Natural killer cell (primary cell): ENCODE results near the gene USP28. TPM values are rescaled to one million over a fixed set of nuclear protein-coding genes. Genes with fewer than 3 reads are reported as not detected.

Source experiments
- ATAC-seq, 3 donors: fragments of 150-1000 bp in 2 of 3; fragments of 200-7000 bp in 1 of 3; cut with Tn5 transposase; 1 replicate in 1 of 3; 2 replicates in 2 of 3; pipeline ENCODE4 v1.10.0; 2021; ENCODE audit warnings: mild to moderate bottlenecking in 2 of 3, moderate library complexity in 2 of 3
- DNase-seq, 2 donors: peaks; one replicate each; pipeline versions ENCODE4 v3.0.0 to v3.0.0-alpha.2; 2013 to 2021; ENCODE audit warnings: mixed read lengths in 1 of 2
- H3K27ac ChIP-seq: one replicate; pipeline ENCODE4 v1.5.1; 2013; ENCODE audit warnings: mild to moderate bottlenecking, low read length
- H3K27me3 ChIP-seq: one replicate; pipeline ENCODE4 v1.6.1; 2013; ENCODE audit warnings: low read length; ENCODE audit not compliant: control insufficient read depth, insufficient read depth
- H3K36me3 ChIP-seq: one replicate; pipeline ENCODE4 v1.6.1; 2013; ENCODE audit warnings: low read length; ENCODE audit not compliant: control insufficient read depth, insufficient read depth
- H3K4me1 ChIP-seq: one replicate; pipeline ENCODE4 v1.6.1; 2013; ENCODE audit warnings: low read length; ENCODE audit not compliant: control insufficient read depth, insufficient read depth
- H3K4me3 ChIP-seq: one replicate; pipeline ENCODE4 v1.5.1; 2013; ENCODE audit warnings: low read length
- H3K9me3 ChIP-seq: one replicate; pipeline ENCODE4 v1.6.1; 2013; ENCODE audit warnings: low read length; ENCODE audit not compliant: control insufficient read depth, insufficient read depth
- H3K27ac Mint-ChIP-seq, 2 donors: one replicate each; pipeline ENCODE4 v1.8.0; 2022; ENCODE audit warnings: mild to moderate bottlenecking in 2 of 2, mixed read lengths in 2 of 2, moderate library complexity in 1 of 2
- H3K27me3 Mint-ChIP-seq, 2 donors: one replicate each; pipeline ENCODE4 v1.8.0; 2022; ENCODE audit warnings: low read depth in 2 of 2, mixed read lengths in 2 of 2
- H3K36me3 Mint-ChIP-seq: one replicate; pipeline ENCODE4 v1.8.0; 2022; ENCODE audit warnings: mixed read lengths
- H3K4me1 Mint-ChIP-seq, 2 donors: one replicate each; pipeline ENCODE4 v1.8.0; 2022; ENCODE audit warnings: mixed read lengths in 2 of 2
- H3K4me3 Mint-ChIP-seq: one replicate; pipeline ENCODE4 v1.8.0; 2022; ENCODE audit warnings: mild to moderate bottlenecking, moderate library complexity, mixed read lengths
- H3K9me3 Mint-ChIP-seq, 2 donors: one replicate each; pipeline ENCODE4 v1.8.0; 2022; ENCODE audit warnings: mixed read lengths in 2 of 2
- CTCF ChIP-seq: fragments of 200-600 bp; IDR thresholded peaks from one replicate; pipeline ENCODE4 v1.8.0; 2022; ENCODE audit warnings: antibody characterized with exemption
- WGBS: methylation state at CpG from one replicate; pipeline ENCODE4 v1.1.7; 2013; ENCODE audit warnings: missing lambda C conversion rate; ENCODE audit not compliant: insufficient coverage; 5-methylcytosine and 5-hydroxymethylcytosine counted together
- intact Hi-C: fragments of 100-400 bp; cut with micrococcal nuclease; formaldehyde crosslinking; loops from one replicate; pipeline ENCODE4 v1.14.2; 2022
- total RNA-seq, 4 donors: library from RNA; stranded (reverse); fragments of 120-200 nt in 1 of 4; gene quantifications; one replicate each; pipeline versions ENCODE4 v1.2.3 to v1.2.4, GENCODE V29; 2013 to 2022

USP28 gene
- total RNA-seq, 3 donors from 2014 or later (not counting 1 experiment from before 2014, with no cell fraction given): 118 to 160 (median 132) TPM

GRCh38 chr11:113782134-113782533 is 93.2 kb downstream of the USP28 start:
- no peaks in the 10 kb centered on the region for H3K4me1 Mint-ChIP-seq
- no peaks in the 10 kb centered on the region for H3K36me3 Mint-ChIP-seq
- TF ChIP-seq CTCF: no peak
- peaks cover 30 to 37% of the 10 kb centered on the region in 2 donors for H3K27me3 Mint-ChIP-seq
- ATAC-seq (no peak), DNase-seq (no peak)
- no peaks in the 10 kb centered on the region for H3K9me3 Mint-ChIP-seq
- WGBS: 93% methylated on average over 1 of the region's 1 CpG
- H3K4me3 Mint-ChIP-seq: no peak overlapping the region
- Histone ChIP-seq H3K27ac (no peak overlapping the region), H3K36me3 (no peaks in the 10 kb centered on the region), H3K27me3 (no peaks in the 10 kb centered on the region), H3K4me3 (no peak overlapping the region), H3K4me1 (no peaks in the 10 kb centered on the region), H3K9me3 (no peaks in the 10 kb centered on the region)
- no peak overlapping the region for H3K27ac Mint-ChIP-seq
- intact Hi-C loops: no loop called here

- H3K27me3 Mint-ChIP-seq: peaks cover 28 to 35% of the 10 kb centered on the region in 2 donors
- DNase-seq: no peak
- H3K36me3 ChIP-seq: no peaks in the 10 kb centered on the region
- no peaks in the 10 kb centered on the region for H3K36me3 Mint-ChIP-seq
- H3K4me1 Mint-ChIP-seq: no peaks in the 10 kb centered on the region
- no peaks in the 10 kb centered on the region for H3K27me3 ChIP-seq
- no peak overlapping the region for H3K27ac Mint-ChIP-seq
- ATAC-seq: no peak
- intact Hi-C loops: no loop called here
- TF ChIP-seq CTCF: no peak
- no peak overlapping the region for H3K4me3 Mint-ChIP-seq
- H3K4me1 ChIP-seq: no peaks in the 10 kb centered on the region
- no peak overlapping the region for H3K4me3 ChIP-seq
- H3K27ac ChIP-seq: no peak overlapping the region
- 89% methylated on average over 5 of the region's 5 CpGs for WGBS
- H3K9me3 Mint-ChIP-seq: no peaks in the 10 kb centered on the region
- H3K9me3 ChIP-seq: no peaks in the 10 kb centered on the region
Measured at GRCh38 chr11:113781682-113782081, 93.7 kb downstream of the USP28 start.

GRCh38 chr11:113779496-113779895 is 95.9 kb downstream of the USP28 start, which contains the start of gene CLDN25:
Gene CLDN25, plus strand, starts transcription at chr11:113779796. Its CDS starts 0 bp downstream, at chr11:113779796.
- 85% methylated on average over 4 of the region's 4 CpGs for WGBS
- Histone ChIP-seq H3K9me3 (no peaks in the 10 kb centered on the region), H3K4me3 (no peak within 1 kb of the TSS), H3K36me3 (no peaks in the 10 kb centered on the region), H3K27ac (no peak within 1 kb of the TSS), H3K27me3 (no peaks in the 10 kb centered on the region), H3K4me1 (no peaks in the 10 kb centered on the region)
- H3K4me1 Mint-ChIP-seq: no peaks in the 10 kb centered on the region
- no peak within 1 kb of the TSS for H3K27ac Mint-ChIP-seq
- H3K9me3 Mint-ChIP-seq: no peaks in the 10 kb centered on the region
- TF ChIP-seq CTCF: no peak
- H3K36me3 Mint-ChIP-seq: no peaks in the 10 kb centered on the region
- ATAC-seq: no peak
- intact Hi-C loops: loop anchor here (10.0 kb wide), 1 partner anchor 95 kb away; the partner anchor contains the start of gene USP28
- peaks cover 28 to 35% of the 10 kb centered on the region in 2 donors for H3K27me3 Mint-ChIP-seq
- DNase-seq: no peak
- no peak within 1 kb of the TSS for H3K4me3 Mint-ChIP-seq
